ENCODE measurements around the gene SSX2IP.

- TF ChIP-seq, protein P1, sequence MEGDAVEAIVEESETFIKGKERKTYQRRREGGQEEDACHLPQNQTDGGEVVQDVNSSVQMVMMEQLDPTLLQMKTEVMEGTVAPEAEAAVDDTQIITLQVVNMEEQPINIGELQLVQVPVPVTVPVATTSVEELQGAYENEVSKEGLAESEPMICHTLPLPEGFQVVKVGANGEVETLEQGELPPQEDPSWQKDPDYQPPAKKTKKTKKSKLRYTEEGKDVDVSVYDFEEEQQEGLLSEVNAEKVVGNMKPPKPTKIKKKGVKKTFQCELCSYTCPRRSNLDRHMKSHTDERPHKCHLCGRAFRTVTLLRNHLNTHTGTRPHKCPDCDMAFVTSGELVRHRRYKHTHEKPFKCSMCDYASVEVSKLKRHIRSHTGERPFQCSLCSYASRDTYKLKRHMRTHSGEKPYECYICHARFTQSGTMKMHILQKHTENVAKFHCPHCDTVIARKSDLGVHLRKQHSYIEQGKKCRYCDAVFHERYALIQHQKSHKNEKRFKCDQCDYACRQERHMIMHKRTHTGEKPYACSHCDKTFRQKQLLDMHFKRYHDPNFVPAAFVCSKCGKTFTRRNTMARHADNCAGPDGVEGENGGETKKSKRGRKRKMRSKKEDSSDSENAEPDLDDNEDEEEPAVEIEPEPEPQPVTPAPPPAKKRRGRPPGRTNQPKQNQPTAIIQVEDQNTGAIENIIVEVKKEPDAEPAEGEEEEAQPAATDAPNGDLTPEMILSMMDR (conservative IDR thresholded peaks at IDR 0.05 in 1 of 2, IDR thresholded peaks at IDR 0.05 in 1 of 2; ENCODE audit: low read depth in 1 of 2, low read length in 2 of 2), result no peak
- TF ChIP-seq EZH2 (IDR thresholded peaks at IDR 0.05; ENCODE audit: low read length, missing control alignments), result no peak
Measured at GRCh38 chr1:84613887-84614286, 76.4 kb downstream of the SSX2IP start.

Data from fibroblast of lung (primary cell).